GM10248 (cell line): ENCODE data around the gene LMNB1.
"Not testable (repeated sequence)": the region's sequence is repeated elsewhere in the genome, so short reads cannot be mapped to it uniquely, and the experiment has no call there.

Experiments used
- CTCF ChIA-PET: fragments of 300-600 bp; sonication (Branson Sonifier 250); formaldehyde crosslinking; extraction: SDS; loops from one replicate; lab custom pipeline; 2021; ENCODE audit warnings: antibody characterized with exemption; lab: Yijun Ruan, JAX
- POLR2A ChIA-PET: fragments of 350-650 bp; sonication (Branson Sonifier 250); formaldehyde crosslinking; extraction: SDS; loops from one replicate; lab custom pipeline; 2020; ENCODE audit warnings: antibody characterized with exemption; lab: Yijun Ruan, JAX
- DNase-seq: peaks from one replicate; pipeline ENCODE4 v3.0.0; 2012; ENCODE audit errors: extremely low spot score
- CTCF ChIP-seq: IDR thresholded peaks from 2 replicates; pipeline ENCODE4 v1.5.1; 2012; ENCODE audit warnings: mild to moderate bottlenecking, low read depth; ENCODE audit errors: extremely low read depth, missing control alignments, control extremely low read depth

Gene LMNB1

DNA sequence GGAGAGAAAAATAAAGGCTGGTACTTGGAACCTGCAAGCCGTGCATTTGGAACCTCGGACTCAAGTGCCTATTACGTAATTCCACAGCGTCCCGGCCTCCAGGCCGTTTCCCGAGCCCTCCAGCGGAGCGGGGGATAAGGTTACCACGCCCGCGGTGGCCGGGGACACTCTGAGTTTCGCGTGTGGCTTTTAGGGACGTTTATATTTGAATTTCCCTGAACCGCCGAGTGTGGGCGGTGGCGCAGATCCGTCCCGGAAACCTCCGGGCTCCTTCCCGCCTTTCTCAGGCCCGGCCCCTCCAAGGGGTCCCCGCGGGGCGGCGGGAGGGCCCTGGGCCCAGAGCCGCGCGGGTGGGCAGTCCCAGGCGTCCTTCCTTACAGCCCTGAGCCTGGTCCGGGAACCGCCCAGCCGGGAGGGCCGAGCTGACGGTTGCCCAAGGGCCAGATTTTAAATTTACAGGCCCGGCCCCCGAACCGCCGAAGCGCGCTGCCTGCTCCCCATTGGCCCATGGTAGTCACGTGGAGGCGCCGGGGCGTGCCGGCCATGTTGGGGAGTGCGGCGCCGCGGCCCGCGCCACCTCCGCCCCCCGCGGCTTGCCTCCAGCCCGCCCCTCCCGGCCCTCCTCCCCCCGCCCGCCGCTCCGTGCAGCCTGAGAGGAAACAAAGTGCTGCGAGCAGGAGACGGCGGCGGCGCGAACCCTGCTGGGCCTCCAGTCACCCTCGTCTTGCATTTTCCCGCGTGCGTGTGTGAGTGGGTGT is at the start of gene LMNB1:
Gene LMNB1, plus strand, starts transcription at position 638 of the 758 bp plus-strand sequence. CDS start 373 bp downstream, outside the sequence.
- no peak for TF ChIP-seq CTCF
- ChIA-PET POLR2A (interaction anchor here (0.8 to 2.4 kb wide), 5 partner anchors 10 to 96 kb away, joined by 3 to 17 read pairs (median 5); no protein-coding TSS in a partner anchor), CTCF (interaction anchor here (1.0 to 10.2 kb wide), 11 partner anchors 9 to 118 kb away, joined by 3 to 319 read pairs (median 8); no protein-coding TSS in a partner anchor)
- peak; percentile 93 for DNase-seq

DNA sequence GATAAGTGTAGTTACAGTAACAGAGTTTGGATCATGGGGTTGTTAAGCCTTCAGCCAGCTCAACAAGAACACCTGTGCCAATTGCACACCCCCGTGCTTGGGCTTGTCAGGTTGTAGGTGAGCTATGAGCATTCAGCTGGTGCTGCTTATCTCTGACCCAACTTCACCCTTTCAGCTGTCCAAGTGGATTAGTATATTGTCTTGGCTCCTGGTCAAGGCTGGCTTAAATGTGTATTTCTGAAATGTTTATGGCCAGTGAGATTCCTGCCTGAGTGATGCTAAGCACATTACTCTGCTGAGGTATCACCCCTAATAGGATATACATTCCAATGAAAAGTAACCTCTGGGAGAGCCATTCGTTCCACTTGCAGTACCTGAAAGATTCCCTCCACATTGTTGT is 44.2 kb upstream of the LMNB1 start:
- no peak for DNase-seq
- TF ChIP-seq CTCF, result no peak
- ChIA-PET POLR2A (no interaction called here), CTCF (no interaction called here)

GRCh38 chr5:126734573-126734972 is 42.4 kb upstream of the LMNB1 start:
- DNase-seq, CTCF ChIA-PET, POLR2A ChIA-PET: not testable (repeated sequence)

- no peak for TF ChIP-seq CTCF
- no peak for DNase-seq
- ChIA-PET CTCF (interaction anchor here (1.2 kb wide), 2 partner anchors 10 to 61 kb away, joined by 3 to 7 read pairs; no protein-coding TSS in a partner anchor), POLR2A (no interaction called here)
Observed at GRCh38 chr5:126736141-126736540, 40.8 kb upstream of the LMNB1 start.

DNA sequence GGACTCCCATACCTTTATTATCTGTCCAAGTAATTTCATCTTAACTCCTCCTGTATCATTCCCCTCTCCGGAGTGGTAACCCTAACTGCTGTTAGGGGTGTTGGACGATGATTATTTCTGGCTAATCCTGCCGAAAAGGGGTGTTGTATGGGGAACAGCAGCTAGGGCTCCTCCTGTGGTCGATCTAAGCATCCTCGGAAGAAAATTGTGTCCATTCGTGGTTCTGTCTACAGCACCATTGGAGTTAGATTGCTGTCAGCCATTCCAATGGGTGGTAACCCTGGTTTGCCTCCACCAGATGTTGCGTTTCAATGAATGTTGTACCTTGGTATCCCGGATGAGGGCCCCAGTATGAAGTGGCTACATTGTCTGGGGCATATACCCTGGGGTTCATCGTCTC is 35.6 kb upstream of the LMNB1 start:
- POLR2A ChIA-PET, result no interaction called here

DNA sequence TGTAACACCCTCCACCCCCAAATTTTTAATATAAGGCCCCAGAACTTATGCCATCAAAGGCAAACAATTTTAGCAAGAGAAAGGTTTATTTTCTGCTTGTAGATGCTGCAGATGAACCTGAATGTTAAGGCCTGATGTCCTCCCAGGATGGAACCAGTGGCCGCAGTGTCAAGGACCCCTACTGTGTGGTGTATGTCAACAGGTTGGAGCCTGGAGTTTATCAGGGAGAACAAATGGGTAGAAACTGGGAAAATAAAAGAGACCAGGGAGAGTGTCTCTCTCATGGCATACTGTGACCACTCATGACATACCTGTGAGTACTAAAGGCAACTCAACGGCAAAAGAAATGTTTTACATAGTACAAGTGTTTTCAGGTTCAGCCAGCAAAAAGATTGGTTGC is 34.5 kb upstream of the LMNB1 start:
- no peak for TF ChIP-seq CTCF
- no peak for DNase-seq
- ChIA-PET POLR2A (no interaction called here), CTCF (no interaction called here)

More for the DNA sequence above, 35.6 kb upstream of the LMNB1 start:
- TF ChIP-seq CTCF, result no peak
- CTCF ChIA-PET, result no interaction called here
- no peak for DNase-seq

DNA sequence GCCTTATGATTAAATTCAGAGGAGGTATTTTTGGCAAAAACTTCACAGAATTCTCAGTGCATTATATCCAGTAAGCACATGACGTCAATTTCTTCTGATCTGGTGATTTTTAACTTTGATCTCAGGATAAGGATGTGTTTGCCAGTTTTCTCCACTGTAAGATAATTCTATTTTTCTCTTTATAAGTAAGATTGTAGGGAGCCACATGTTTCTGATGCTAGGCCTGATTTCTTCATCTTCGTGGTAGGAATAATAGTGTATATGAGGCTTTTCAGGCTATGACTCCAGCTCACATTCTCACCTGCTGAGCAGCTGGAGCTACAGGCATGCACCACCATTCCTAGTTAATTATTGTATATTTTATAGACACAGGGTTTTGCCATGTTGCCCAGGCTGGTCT is 32.1 kb upstream of the LMNB1 start:
- ChIA-PET CTCF (interaction anchor here (0.8 to 1.3 kb wide), 2 partner anchors 12 to 18 kb away, joined by 3 read pairs; no protein-coding TSS in a partner anchor), POLR2A (interaction anchor here (0.7 kb wide), 1 partner anchor 33 kb away, joined by 3 read pairs; no protein-coding TSS in a partner anchor)
- TF ChIP-seq CTCF, result no peak
- no peak for DNase-seq
